ENCODE data around the gene PTPN23. TPM values are rescaled to one million over a fixed set of nuclear protein-coding genes. Genes with fewer than 3 reads are reported as not detected.

PTPN23 gene
- total RNA-seq, 2 donors from 2014 or later, result 28.5 to 301 TPM

DNA sequence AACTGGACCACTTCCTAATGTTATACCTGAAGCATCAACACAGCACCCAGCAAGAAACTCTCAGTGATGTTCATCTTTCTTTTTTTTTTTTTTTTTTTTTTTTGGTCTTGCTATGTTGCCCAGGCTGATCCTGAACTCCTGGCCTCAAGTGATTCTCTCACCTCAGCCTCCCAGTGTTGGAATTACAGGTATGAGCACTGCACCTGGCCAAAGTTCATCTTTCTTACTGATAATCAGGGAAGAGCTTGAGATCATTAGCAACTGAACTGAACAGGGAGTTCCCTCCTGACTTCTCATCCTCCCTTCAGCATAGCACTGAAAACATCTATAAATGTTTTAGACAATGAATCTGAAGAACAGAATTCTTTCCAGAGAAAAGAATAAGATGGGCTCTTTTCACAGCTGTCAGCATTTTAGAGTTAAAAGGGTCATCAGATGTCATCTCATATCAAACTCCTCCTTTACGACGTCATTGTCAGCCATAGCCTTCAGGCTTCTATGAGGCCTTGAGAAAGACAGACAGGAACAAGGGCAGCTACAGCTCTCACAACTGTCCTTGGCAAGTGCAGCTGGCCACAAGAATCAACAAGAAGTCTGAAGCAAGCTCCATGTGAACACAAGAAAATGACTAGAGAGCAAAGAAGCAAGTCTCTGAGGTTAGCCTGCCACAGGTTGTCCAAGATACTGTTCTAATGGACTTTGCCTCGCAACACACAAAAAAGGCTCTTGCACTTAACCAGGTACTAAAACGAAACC, 61.2 kb downstream of the PTPN23 start:
- no peaks in the 10 kb centered on the region for H3K36me3 ChIP-seq (replicated peaks in 1 of 2; ENCODE audit: insufficient read depth in 1 of 2, low read depth in 2 of 2)
- peak in 3 of 4 donors; percentile 50 to 65 (median 55) for DNase-seq
- H3K27ac ChIP-seq, result peak overlapping the region in 3 of 4 donors; percentile 74 to 89 (median 81)
- intact Hi-C loops (cut with DNase I), result no loop called here
- H3K4me1 ChIP-seq, result peaks cover 37% of the 10 kb centered on the region
- H3K27me3 ChIP-seq, result no peaks in the 10 kb centered on the region
- no peak overlapping the region for H3K4me3 ChIP-seq
- no peak for TF ChIP-seq POLR2A (IDR thresholded peaks at IDR 0.05)
- H3K9me3 ChIP-seq, result no peaks in the 10 kb centered on the region
- 29 to 36% methylated on average over 4 of the region's 4 CpGs for WGBS, 2 donors
- ATAC-seq, result peak; percentile 13

DNA sequence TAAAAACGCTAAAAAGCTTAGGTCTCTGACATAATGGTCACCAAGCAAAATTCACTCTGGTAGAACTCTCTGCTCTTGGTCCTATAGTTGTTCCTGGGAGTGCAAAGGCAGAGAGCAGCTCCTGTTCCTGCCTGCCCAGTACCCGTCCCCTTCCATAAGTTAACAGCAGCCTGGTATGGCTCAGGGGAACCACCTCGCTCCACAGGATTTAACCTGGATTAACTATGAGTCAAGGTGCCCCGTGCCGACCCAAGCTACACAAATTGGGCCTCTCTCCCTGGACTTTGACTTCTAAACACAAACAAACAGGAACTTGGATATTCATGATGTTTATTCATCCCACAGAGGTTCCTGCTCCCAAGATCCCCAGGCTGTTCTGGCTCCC, 62.8 kb downstream of the PTPN23 start:
- Histone ChIP-seq H3K27ac (peak overlapping the region; percentile 74 to 89 (median 84)), H3K4me1 (peaks cover 37% of the 10 kb centered on the region), H3K27me3 (no peaks in the 10 kb centered on the region), H3K36me3 (replicated peaks in 1 of 2; ENCODE audit: insufficient read depth in 1 of 2, low read depth in 2 of 2) (no peaks in the 10 kb centered on the region), H3K9me3 (no peaks in the 10 kb centered on the region), H3K4me3 (no peak overlapping the region)
- WGBS, 2 donors, result 13 to 22% methylated on average over 5 of the region's 5 CpGs
- intact Hi-C loops (cut with DNase I), result no loop called here
- TF ChIP-seq, protein P1, sequence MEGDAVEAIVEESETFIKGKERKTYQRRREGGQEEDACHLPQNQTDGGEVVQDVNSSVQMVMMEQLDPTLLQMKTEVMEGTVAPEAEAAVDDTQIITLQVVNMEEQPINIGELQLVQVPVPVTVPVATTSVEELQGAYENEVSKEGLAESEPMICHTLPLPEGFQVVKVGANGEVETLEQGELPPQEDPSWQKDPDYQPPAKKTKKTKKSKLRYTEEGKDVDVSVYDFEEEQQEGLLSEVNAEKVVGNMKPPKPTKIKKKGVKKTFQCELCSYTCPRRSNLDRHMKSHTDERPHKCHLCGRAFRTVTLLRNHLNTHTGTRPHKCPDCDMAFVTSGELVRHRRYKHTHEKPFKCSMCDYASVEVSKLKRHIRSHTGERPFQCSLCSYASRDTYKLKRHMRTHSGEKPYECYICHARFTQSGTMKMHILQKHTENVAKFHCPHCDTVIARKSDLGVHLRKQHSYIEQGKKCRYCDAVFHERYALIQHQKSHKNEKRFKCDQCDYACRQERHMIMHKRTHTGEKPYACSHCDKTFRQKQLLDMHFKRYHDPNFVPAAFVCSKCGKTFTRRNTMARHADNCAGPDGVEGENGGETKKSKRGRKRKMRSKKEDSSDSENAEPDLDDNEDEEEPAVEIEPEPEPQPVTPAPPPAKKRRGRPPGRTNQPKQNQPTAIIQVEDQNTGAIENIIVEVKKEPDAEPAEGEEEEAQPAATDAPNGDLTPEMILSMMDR (IDR thresholded peaks at IDR 0.05), result no peak
- TF ChIP-seq POLR2A (IDR thresholded peaks at IDR 0.05), result no peak
- ATAC-seq, result peak; percentile 62
- peak; percentile 30 to 55 (median 52) for DNase-seq

DNA sequence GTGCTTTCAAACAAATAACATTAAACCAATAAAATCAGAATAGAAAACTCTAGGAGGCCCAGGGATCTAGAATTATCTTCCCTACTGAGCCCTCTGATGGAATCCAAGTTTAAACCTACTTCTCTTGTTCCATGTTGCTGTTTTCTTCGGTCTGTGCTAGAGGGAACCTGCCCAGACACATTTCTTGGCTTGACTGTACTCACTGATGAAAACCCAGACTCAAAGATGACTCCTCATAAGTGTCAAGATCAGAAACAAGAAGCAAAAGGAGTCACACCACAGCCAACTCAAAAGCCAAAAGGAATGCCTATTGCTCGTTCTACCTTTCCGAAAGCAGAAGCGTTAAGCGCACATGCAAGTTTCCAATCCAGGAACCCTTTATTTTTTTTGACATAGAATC, 63.3 kb downstream of the PTPN23 start:
- Histone ChIP-seq H3K4me1 (peaks cover 37% of the 10 kb centered on the region), H3K4me3 (no peak overlapping the region), H3K36me3 (replicated peaks in 1 of 2; ENCODE audit: insufficient read depth in 1 of 2, low read depth in 2 of 2) (no peaks in the 10 kb centered on the region), H3K9me3 (no peaks in the 10 kb centered on the region), H3K27me3 (no peaks in the 10 kb centered on the region), H3K27ac (peak overlapping the region; percentile 7 to 89 (median 78))
- DNase-seq (no peak), ATAC-seq (no peak)
- TF ChIP-seq, protein P1 (IDR thresholded peaks at IDR 0.05), result no peak
- TF ChIP-seq POLR2A (IDR thresholded peaks at IDR 0.05), result no peak
- intact Hi-C loops (cut with DNase I), result no loop called here
- 91 to 97% methylated on average over 5 of the region's 5 CpGs for WGBS, 2 donors

DNA sequence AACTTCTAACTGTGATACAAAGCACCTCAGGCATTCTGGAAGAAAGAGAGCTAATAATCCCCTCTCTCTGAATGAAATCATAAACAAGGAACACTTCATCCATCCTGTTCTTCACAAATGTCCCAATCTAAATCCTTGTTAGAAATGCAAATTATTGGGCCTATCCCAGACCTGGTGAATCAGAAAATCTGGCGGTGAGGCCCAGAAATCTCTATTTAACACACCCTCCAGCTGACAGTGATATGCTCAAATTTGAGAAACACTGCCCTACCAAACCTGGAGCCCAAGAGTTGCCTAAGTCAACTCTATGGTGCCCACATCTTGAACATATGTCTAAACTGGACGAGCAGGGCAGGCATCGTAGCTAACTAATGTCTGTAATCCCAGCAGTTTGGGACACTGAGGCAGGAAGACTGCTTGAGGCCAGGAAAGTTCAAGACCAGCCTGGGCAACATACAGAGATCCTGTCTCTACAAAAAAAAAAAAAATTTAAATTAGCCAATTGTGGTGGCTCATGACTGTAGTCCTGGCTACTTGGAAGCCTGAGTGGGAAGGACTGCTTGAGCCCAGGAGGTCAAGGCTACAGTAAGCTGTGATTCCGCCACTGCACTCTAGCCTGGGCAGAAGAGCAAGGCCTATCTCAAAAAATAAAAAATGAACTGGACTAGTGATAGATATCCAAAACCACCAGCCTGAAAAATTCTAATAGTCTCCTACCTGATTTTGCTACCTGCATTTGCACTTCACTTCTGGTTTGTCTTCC, 71.8 kb downstream of the PTPN23 start:
- Histone ChIP-seq H3K9me3 (no peaks in the 10 kb centered on the region), H3K4me3 (no peak overlapping the region), H3K27me3 (no peaks in the 10 kb centered on the region), H3K36me3 (replicated peaks in 1 of 2; ENCODE audit: insufficient read depth in 1 of 2, low read depth in 2 of 2) (no peaks in the 10 kb centered on the region), H3K4me1 (peaks cover 7% of the 10 kb centered on the region), H3K27ac (no peak overlapping the region)
- WGBS, 2 donors, result 92 to 98% methylated on average over 4 of the region's 4 CpGs
- ATAC-seq (no peak), DNase-seq (no peak)
- TF ChIP-seq POLR2A (IDR thresholded peaks at IDR 0.05), result no peak
- TF ChIP-seq, protein P1 (IDR thresholded peaks at IDR 0.05), result no peak
- intact Hi-C loops (cut with DNase I), result no loop called here

DNA sequence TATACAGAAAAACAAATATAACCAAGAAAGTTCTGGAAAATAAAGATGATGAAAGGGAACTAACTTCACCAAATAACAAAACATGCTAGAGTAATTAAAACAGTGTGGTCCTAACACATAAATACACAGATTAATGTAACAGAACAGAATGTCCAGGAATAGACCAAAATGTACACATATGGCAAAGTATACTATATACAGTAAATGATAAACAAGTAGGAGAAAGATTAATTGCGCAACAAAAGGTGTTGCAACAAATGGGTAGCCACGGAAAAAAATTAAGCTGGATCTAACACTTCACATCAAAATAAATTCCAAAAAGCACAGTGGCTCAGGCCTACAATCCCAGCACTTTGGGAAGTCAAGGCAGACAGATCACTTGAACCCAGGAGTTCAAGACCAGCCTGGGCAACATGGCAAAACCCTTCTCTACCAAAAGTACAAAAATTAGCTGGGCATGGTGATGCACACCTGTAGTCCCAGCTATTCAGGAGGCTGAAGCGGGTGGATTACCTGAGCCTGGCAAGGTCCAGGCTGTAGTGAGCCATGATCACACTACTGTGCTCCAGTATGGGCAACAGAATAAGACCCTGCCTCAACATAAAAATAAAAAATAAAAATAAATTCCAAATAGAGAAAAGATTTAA, 75.1 kb downstream of the PTPN23 start:
- H3K9me3 ChIP-seq, result no peaks in the 10 kb centered on the region
- peaks cover 7% of the 10 kb centered on the region for H3K4me1 ChIP-seq
- ATAC-seq, result no peak
- no peaks in the 10 kb centered on the region for H3K36me3 ChIP-seq (replicated peaks in 1 of 2; ENCODE audit: insufficient read depth in 1 of 2, low read depth in 2 of 2)
- no peak for DNase-seq
- no peak overlapping the region for H3K27ac ChIP-seq
- no peak overlapping the region for H3K4me3 ChIP-seq
- TF ChIP-seq POLR2A (IDR thresholded peaks at IDR 0.05), result no peak
- TF ChIP-seq, protein P1 (IDR thresholded peaks at IDR 0.05), result no peak
- intact Hi-C loops (cut with DNase I), result no loop called here
- no peaks in the 10 kb centered on the region for H3K27me3 ChIP-seq
- 68 to 70% methylated on average over 3 of the region's 3 CpGs for WGBS, 2 donors

Data from body of pancreas (tissue), 4 donors.